B cell (primary cell): ENCODE results near the gene RENBP. TPM values are rescaled to one million over a fixed set of nuclear protein-coding genes. Genes with fewer than 3 reads are reported as not detected.

Source experiments
- ATAC-seq: fragments of 200-7000 bp; cut with Tn5 transposase; one replicate; pipeline ENCODE4 v1.10.0; 2021; ENCODE audit warnings: low read depth, mild to moderate bottlenecking, moderate number of reproducible peaks, moderate library complexity
- CTCF ChIA-PET: fragments of 350-600 bp; sonication (Branson Sonifier 250); formaldehyde crosslinking; loops from one replicate; lab custom pipeline; 2021; ENCODE audit warnings: antibody characterized with exemption, inconsistent platforms; lab: Charles Lee
- POLR2A ChIA-PET: fragments of 350-600 bp; sonication (Branson Sonifier 250); formaldehyde crosslinking; loops from one replicate; lab custom pipeline; 2021; ENCODE audit warnings: antibody characterized with exemption; lab: Charles Lee
- DNase-seq: peaks from one replicate; pipeline ENCODE4 v3.0.0; 2013
- H2AFZ ChIP-seq: 2 replicates; pipeline ENCODE4 v1.6.1; 2012; ENCODE audit warnings: mild to moderate bottlenecking, low read depth, low read length; ENCODE audit not compliant: insufficient read depth, poor library complexity, severe bottlenecking
- H3K27ac ChIP-seq, 2 donors: 1 replicate in 1 of 2; 2 replicates in 1 of 2; pipeline ENCODE4 v1.5.1; 2012 to 2013; ENCODE audit warnings: low read length in 2 of 2, mild to moderate bottlenecking in 2 of 2, moderate library complexity in 1 of 2
- H3K27me3 ChIP-seq, 4 experiments: fragments of 200-600 bp in 1 of 4; sonication (generic) in 1 of 4; replicated peaks in 1 of 4; 1 replicate in 2 of 4; 2 replicates in 2 of 4; pipeline versions ENCODE4 v1.6.1 to v1.7.0; 2013 to 2016; ENCODE audit warnings: low read length in 3 of 4, mild to moderate bottlenecking in 2 of 4, mixed read lengths in 1 of 4, moderate library complexity in 1 of 4; ENCODE audit not compliant: insufficient read depth in 4 of 4, control insufficient read depth in 3 of 4; ENCODE audit errors: control extremely low read depth in 1 of 4
- H3K36me3 ChIP-seq, 2 experiments: replicated peaks in 1 of 2; 1 replicate in 1 of 2; 2 replicates in 1 of 2; pipeline versions ENCODE4 v1.6.1 to v1.7.1; 2013; ENCODE audit warnings: low read length in 1 of 2; ENCODE audit not compliant: insufficient read depth in 2 of 2, control insufficient read depth in 1 of 2; ENCODE audit errors: control extremely low read depth in 1 of 2, extremely low read depth in 1 of 2
- H3K4me1 ChIP-seq, 2 donors: fragments of 200-600 bp in 1 of 2; sonication (generic) in 1 of 2; 1 replicate in 1 of 2; 2 replicates in 1 of 2; pipeline versions ENCODE4 v1.5.1 to v1.6.1; 2013 to 2017; ENCODE audit warnings: low read length in 2 of 2; ENCODE audit not compliant: control insufficient read depth in 2 of 2, insufficient read depth in 2 of 2
- H3K4me2 ChIP-seq: replicated peaks from 2 replicates; pipeline ENCODE3; 2012; ENCODE audit warnings: mild to moderate bottlenecking, low read depth, low read length; ENCODE audit not compliant: poor library complexity, severe bottlenecking
- H3K4me3 ChIP-seq, 5 experiments: fragments of 200-600 bp in 1 of 5; sonication (generic) in 1 of 5; 1 replicate in 3 of 5; 2 replicates in 2 of 5; pipeline versions ENCODE4 v1.5.1 to v1.7.0; 2011 to 2016; ENCODE audit warnings: low read length in 4 of 5, mild to moderate bottlenecking in 4 of 5, low read depth in 2 of 5, control low read depth in 1 of 5, moderate library complexity in 1 of 5; ENCODE audit not compliant: insufficient read depth in 1 of 5; ENCODE audit errors: control extremely low read depth in 1 of 5, extremely low read depth in 1 of 5
- H3K79me2 ChIP-seq: fragments of 200-600 bp; sonication (generic); one replicate; pipeline ENCODE4 v1.6.0; 2016; ENCODE audit warnings: low read length; ENCODE audit not compliant: control insufficient read depth, insufficient read depth
- H3K9ac ChIP-seq: fragments of 200-600 bp; sonication (generic); 2 replicates; pipeline ENCODE4 v1.6.1; 2017; ENCODE audit warnings: mild to moderate bottlenecking, low read length, moderate library complexity
- H3K9me3 ChIP-seq, 3 donors: one replicate each; pipeline versions ENCODE4 v1.6.1 to v1.7.1; 2013; ENCODE audit warnings: low read length in 2 of 3; ENCODE audit not compliant: control insufficient read depth in 2 of 3, insufficient read depth in 1 of 3; ENCODE audit errors: control extremely low read depth in 1 of 3
- H4K20me1 ChIP-seq: 2 replicates; pipeline ENCODE4 v1.6.0; 2012; ENCODE audit warnings: mild to moderate bottlenecking, low read length; ENCODE audit not compliant: insufficient read depth, control insufficient read depth, poor library complexity, severe bottlenecking
- H3K27ac Mint-ChIP-seq: one replicate; pipeline ENCODE4 v1.8.0; 2021; ENCODE audit warnings: mixed read lengths
- H3K27me3 Mint-ChIP-seq: one replicate; pipeline ENCODE4 v1.8.0; 2021; ENCODE audit warnings: mixed read lengths
- H3K4me1 Mint-ChIP-seq: one replicate; pipeline ENCODE4 v1.8.0; 2021; ENCODE audit warnings: mixed read lengths
- H3K4me3 Mint-ChIP-seq: one replicate; pipeline ENCODE4 v1.8.0; 2021; ENCODE audit warnings: mixed read lengths
- H3K9me3 Mint-ChIP-seq: one replicate; pipeline ENCODE4 v1.8.0; 2022; ENCODE audit warnings: mixed read lengths; ENCODE audit not compliant: insufficient read depth
- EZH2 ChIP-seq: IDR thresholded peaks from 2 replicates; pipeline ENCODE4 v1.6.1; 2012; ENCODE audit warnings: borderline replicate concordance, low read depth, mild to moderate bottlenecking, moderate library complexity, low read length; ENCODE audit not compliant: insufficient read depth, poor library complexity, severe bottlenecking
- WGBS: methylation state at CpG from one replicate; pipeline ENCODE4 v1.1.5; 2013; ENCODE audit warnings: missing lambda C conversion rate; ENCODE audit not compliant: insufficient coverage; 5-methylcytosine and 5-hydroxymethylcytosine counted together
- intact Hi-C: fragments of 100-400 bp; cut with micrococcal nuclease; formaldehyde crosslinking; loops from one replicate; pipeline ENCODE4 v1.10.0; 2022
- polyA plus RNA-seq: library from polyadenylated mRNA; depleted of rRNA; stranded (reverse); fragments of >200 nt; gene quantifications from 2 replicates; pipeline ENCODE4 v1.2.3, GENCODE V29; 2012
- total RNA-seq, 2 donors: library from RNA; stranded (reverse); fragments of 120-200 nt in 1 of 2; gene quantifications; 1 replicate in 1 of 2; 2 replicates in 1 of 2; pipeline versions ENCODE4 v1.2.3 to v1.2.4, GENCODE V29; 2013 to 2022
- TF ChIP-seq, protein P1 (sequence below): fragments of 200-600 bp; IDR thresholded peaks from one replicate; pipeline ENCODE4 v1.8.0; 2022; ENCODE audit warnings: antibody characterized with exemption, mild to moderate bottlenecking

The RENBP gene
- total and polyA plus RNA-seq, 2 donors (not counting 1 experiment from before 2014, with no cell fraction given) = 30.6 to 39.2 TPM

DNA sequence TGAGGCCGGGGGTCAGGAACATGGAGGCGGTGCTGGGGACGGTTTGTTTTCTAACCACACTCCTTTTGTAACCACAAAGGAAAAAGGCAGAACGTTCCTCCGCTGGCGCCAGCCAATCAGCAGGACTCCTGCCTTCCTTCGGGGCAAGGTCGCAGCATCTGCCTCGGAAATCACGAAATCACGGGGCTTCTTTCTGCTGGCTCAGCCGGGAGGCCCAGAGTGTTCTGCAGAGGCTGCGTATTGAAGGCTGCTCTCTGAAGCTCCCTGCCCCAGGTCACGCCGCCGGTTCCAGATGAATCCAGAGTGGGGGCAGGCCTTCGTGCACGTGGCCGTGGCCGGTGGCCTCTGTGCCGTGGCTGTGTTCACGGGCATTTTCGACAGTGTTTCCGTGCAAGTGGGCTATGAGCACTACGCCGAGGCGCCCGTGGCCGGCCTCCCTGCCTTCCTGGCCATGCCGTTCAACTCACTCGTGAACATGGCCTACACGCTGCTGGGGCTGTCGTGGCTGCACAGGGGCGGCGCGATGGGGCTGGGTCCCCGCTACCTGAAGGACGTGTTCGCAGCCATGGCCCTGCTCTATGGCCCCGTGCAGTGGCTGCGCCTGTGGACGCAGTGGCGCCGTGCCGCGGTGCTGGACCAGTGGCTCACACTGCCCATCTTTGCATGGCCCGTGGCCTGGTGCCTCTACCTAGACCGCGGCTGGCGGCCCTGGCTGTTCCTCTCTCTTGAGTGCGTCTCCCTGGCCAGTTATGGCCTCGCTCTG lies 37.5 kb upstream of the RENBP start:
- no peaks in the 10 kb centered on the region for H3K36me3 ChIP-seq
- Mint-ChIP-seq H3K27me3 (no peaks in the 10 kb centered on the region), H3K4me3 (peak overlapping the region; percentile 83), H3K4me1 (peaks cover 50% of the 10 kb centered on the region), H3K9me3 (no peaks in the 10 kb centered on the region), H3K27ac (peak overlapping the region; percentile 97)
- intact Hi-C loops = no loop called here
- WGBS = 55% methylated on average over 46 of the region's 52 CpGs
- H3K27ac ChIP-seq = peak overlapping the region; percentile 69 to 78
- H4K20me1 ChIP-seq = no peaks in the 10 kb centered on the region
- peak overlapping the region; percentile 43 for H3K9ac ChIP-seq
- DNase-seq (peak; percentile 39), ATAC-seq (no peak)
- peaks cover 46 to 67% of the 10 kb centered on the region in 2 donors for H3K4me1 ChIP-seq
- peak overlapping the region; percentile 59 for H2AFZ ChIP-seq
- POLR2A ChIA-PET = interaction anchor here (0.8 to 1.8 kb wide), 3 partner anchors 13 to 27 kb away, joined by 3 to 8 read pairs (median 4); no protein-coding TSS in a partner anchor
- peaks cover 0 to 4% (median 0%) of the 10 kb centered on the region in 3 donors for H3K9me3 ChIP-seq
- no peak for TF ChIP-seq EZH2
- TF ChIP-seq, protein P1, sequence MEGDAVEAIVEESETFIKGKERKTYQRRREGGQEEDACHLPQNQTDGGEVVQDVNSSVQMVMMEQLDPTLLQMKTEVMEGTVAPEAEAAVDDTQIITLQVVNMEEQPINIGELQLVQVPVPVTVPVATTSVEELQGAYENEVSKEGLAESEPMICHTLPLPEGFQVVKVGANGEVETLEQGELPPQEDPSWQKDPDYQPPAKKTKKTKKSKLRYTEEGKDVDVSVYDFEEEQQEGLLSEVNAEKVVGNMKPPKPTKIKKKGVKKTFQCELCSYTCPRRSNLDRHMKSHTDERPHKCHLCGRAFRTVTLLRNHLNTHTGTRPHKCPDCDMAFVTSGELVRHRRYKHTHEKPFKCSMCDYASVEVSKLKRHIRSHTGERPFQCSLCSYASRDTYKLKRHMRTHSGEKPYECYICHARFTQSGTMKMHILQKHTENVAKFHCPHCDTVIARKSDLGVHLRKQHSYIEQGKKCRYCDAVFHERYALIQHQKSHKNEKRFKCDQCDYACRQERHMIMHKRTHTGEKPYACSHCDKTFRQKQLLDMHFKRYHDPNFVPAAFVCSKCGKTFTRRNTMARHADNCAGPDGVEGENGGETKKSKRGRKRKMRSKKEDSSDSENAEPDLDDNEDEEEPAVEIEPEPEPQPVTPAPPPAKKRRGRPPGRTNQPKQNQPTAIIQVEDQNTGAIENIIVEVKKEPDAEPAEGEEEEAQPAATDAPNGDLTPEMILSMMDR = no peak
- no peaks in the 10 kb centered on the region for H3K27me3 ChIP-seq
- CTCF ChIA-PET = interaction anchor here (1.5 to 3.0 kb wide), 2 partner anchors 13 to 32 kb away, joined by 6 to 21 read pairs; no protein-coding TSS in a partner anchor
- no peaks in the 10 kb centered on the region for H3K79me2 ChIP-seq
- H3K4me2 ChIP-seq = peak overlapping the region; percentile 65
- peak overlapping the region in 2 of 5 experiments; percentile 9 to 24 for H3K4me3 ChIP-seq

DNA sequence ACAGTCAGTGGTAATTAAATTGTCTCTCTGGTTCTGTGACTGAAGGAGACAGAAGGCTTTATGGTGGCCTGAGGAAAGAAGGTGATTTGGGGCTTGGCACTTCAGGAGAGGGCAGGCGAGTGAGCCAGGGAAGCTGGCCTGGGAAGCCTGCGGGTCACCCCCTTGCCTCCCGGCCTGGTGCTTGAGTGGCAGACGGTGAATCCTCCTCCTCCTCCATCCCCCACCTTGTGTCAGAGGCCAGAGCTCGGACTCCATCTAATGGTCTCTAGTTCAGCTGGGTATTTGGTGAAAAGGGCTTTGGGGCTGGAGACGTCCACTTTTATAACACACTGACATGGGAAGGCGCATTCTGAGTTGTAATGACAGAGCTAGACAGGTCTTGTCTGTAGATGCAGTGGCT lies 36.8 kb upstream of the RENBP start:
- H3K79me2 ChIP-seq = no peaks in the 10 kb centered on the region
- no peaks in the 10 kb centered on the region for H3K36me3 ChIP-seq
- H3K9ac ChIP-seq = peak overlapping the region; percentile 43
- no peak for DNase-seq
- no peaks in the 10 kb centered on the region for H3K9me3 Mint-ChIP-seq
- no peak for ATAC-seq
- peak overlapping the region; percentile 65 for H3K4me2 ChIP-seq
- CTCF ChIA-PET = interaction anchor here (1.5 to 3.0 kb wide), 3 partner anchors 12 to 32 kb away, joined by 6 to 21 read pairs (median 7); no protein-coding TSS in a partner anchor
- H3K27ac ChIP-seq = peak overlapping the region; percentile 69 to 78
- H3K27me3 Mint-ChIP-seq = no peaks in the 10 kb centered on the region
- 80% methylated on average over 1 of the region's 7 CpGs for WGBS
- H2AFZ ChIP-seq = peak overlapping the region; percentile 59
- H3K4me1 Mint-ChIP-seq = peaks cover 50% of the 10 kb centered on the region
- peak overlapping the region in 2 of 5 experiments; percentile 9 to 24 for H3K4me3 ChIP-seq
- POLR2A ChIA-PET = interaction anchor here (0.8 to 1.8 kb wide), 3 partner anchors 13 to 28 kb away, joined by 3 to 8 read pairs (median 4); no protein-coding TSS in a partner anchor
- no peak for TF ChIP-seq EZH2
- TF ChIP-seq, protein P1 = no peak
- H3K27ac Mint-ChIP-seq = peak overlapping the region; percentile 97
- H3K4me1 ChIP-seq = peaks cover 46 to 63% of the 10 kb centered on the region in 2 donors
- no peaks in the 10 kb centered on the region for H3K27me3 ChIP-seq
- peak overlapping the region; percentile 83 for H3K4me3 Mint-ChIP-seq
- H4K20me1 ChIP-seq = no peaks in the 10 kb centered on the region
- H3K9me3 ChIP-seq = peaks cover 0 to 4% (median 0%) of the 10 kb centered on the region in 3 donors
- intact Hi-C loops = no loop called here
